Upper lobe of left lung (tissue), 6 donors: ENCODE measurements around the gene NOS1AP. TPM values are rescaled to one million over a fixed set of nuclear protein-coding genes. Genes with fewer than 3 reads are reported as not detected.

Source experiments
- ATAC-seq, 2 donors: fragments of 200-7000 bp; cut with Tn5 transposase; one replicate each; pipeline ENCODE4 v1.9.1; 2022; ENCODE audit warnings: mild to moderate bottlenecking in 2 of 2, moderate library complexity in 2 of 2; ENCODE audit not compliant: low FRiP score in 2 of 2
- DNase-seq, 2 donors: peaks; one replicate each; pipeline ENCODE4 v3.0.0-alpha.2; 2019 to 2020
- H3K27ac ChIP-seq, 4 donors: fragments of 200-600 bp; sonication (generic); one replicate each; pipeline ENCODE4 v1.5.1; 2016 to 2019
- H3K27me3 ChIP-seq, 4 donors: fragments of 200-600 bp; sonication (generic); one replicate each; pipeline ENCODE4 v1.5.1; 2017 to 2019
- H3K36me3 ChIP-seq, 4 donors: fragments of 200-600 bp; sonication (generic); one replicate each; pipeline ENCODE4 v1.5.1; 2016 to 2019
- H3K4me1 ChIP-seq, 4 donors: fragments of 200-600 bp; sonication (generic); one replicate each; pipeline ENCODE4 v1.5.1; 2018 to 2019
- H3K4me3 ChIP-seq, 4 donors: fragments of 200-600 bp; sonication (generic); one replicate each; pipeline ENCODE4 v1.5.1; 2017 to 2019; ENCODE audit warnings: mild to moderate bottlenecking in 2 of 4, moderate library complexity in 1 of 4
- H3K9me3 ChIP-seq, 4 donors: fragments of 200-600 bp; sonication (generic); one replicate each; pipeline ENCODE4 v1.5.1; 2018 to 2019
- CTCF ChIP-seq, 6 experiments: fragments of 450-650 bp in 4 of 6; fragments of 200-600 bp in 2 of 6; sonication (generic) in 2 of 6; IDR thresholded peaks; one replicate each; pipeline ENCODE4 v1.5.1; 2016 to 2019; ENCODE audit warnings: antibody characterized with exemption in 6 of 6
- EP300 ChIP-seq, 4 donors: sonication (generic); formaldehyde crosslinking; IDR thresholded peaks; one replicate each; pipeline ENCODE4 v1.5.1; 2017; ENCODE audit warnings: antibody characterized with exemption in 4 of 4, control low read depth in 2 of 4
- POLR2A ChIP-seq, 4 donors: fragments of 450-650 bp; IDR thresholded peaks; one replicate each; pipeline ENCODE4 v1.5.1; 2016 to 2017; ENCODE audit warnings: antibody characterized with exemption in 4 of 4, mild to moderate bottlenecking in 2 of 4
- POLR2AphosphoS5 ChIP-seq, 2 donors: sonication (generic); formaldehyde crosslinking; IDR thresholded peaks; one replicate each; pipeline ENCODE4 v1.5.1; 2017; ENCODE audit warnings: antibody characterized with exemption in 2 of 2
- WGBS, 2 donors: methylation state at CpG; one replicate each; pipeline ENCODE4 v1.1.5; 2017 to 2018; 5-methylcytosine and 5-hydroxymethylcytosine counted together
- total RNA-seq, 6 donors: library from RNA; depleted of rRNA in 4 of 6; stranded (reverse); fragments of >200 nt in 4 of 6; gene quantifications; one replicate each; pipeline versions ENCODE4 v1.1.0 to v1.2.1, GENCODE V29; 2016 to 2021
- donor health status: DM: no; HTN: no; CAD: no; lungs with moderate emphysema.
- donor health status: DM: no; HTN: yes; CAD: no; lungs with severe emphysema.

The NOS1AP gene
- total RNA-seq, 6 donors from 2014 or later = 5.3 to 16.4 (median 6.5) TPM

- Histone ChIP-seq H3K27me3 (no peaks in the 10 kb centered on the region), H3K27ac (no peak overlapping the region), H3K9me3 (no peaks in the 10 kb centered on the region), H3K4me3 (no peak overlapping the region), H3K4me1 (no peaks in the 10 kb centered on the region), H3K36me3 (no peaks in the 10 kb centered on the region)
- no peak for TF ChIP-seq POLR2A (IDR thresholded peaks at IDR 0.05)
- no peak for TF ChIP-seq EP300 (IDR thresholded peaks at IDR 0.05)
- no peak for TF ChIP-seq CTCF (IDR thresholded peaks at IDR 0.05)
- TF ChIP-seq POLR2AphosphoS5 (IDR thresholded peaks at IDR 0.05) = no peak
- no peak for ATAC-seq
- 71 to 93% methylated on average over 2 of the region's 2 CpGs for WGBS, 2 donors
- no peak for DNase-seq
Measured at GRCh38 chr1:162130308-162130707, 60.8 kb downstream of the NOS1AP start.

GRCh38 chr1:162131400-162132321 lies 62.2 kb downstream of the NOS1AP start:
- no peak for TF ChIP-seq POLR2AphosphoS5 (IDR thresholded peaks at IDR 0.05)
- TF ChIP-seq CTCF (IDR thresholded peaks at IDR 0.05) = no peak
- TF ChIP-seq EP300 (IDR thresholded peaks at IDR 0.05) = no peak
- no peak for TF ChIP-seq POLR2A (IDR thresholded peaks at IDR 0.05)
- Histone ChIP-seq H3K4me1 (no peaks in the 10 kb centered on the region), H3K36me3 (no peaks in the 10 kb centered on the region), H3K27ac (no peak overlapping the region), H3K9me3 (no peaks in the 10 kb centered on the region), H3K27me3 (no peaks in the 10 kb centered on the region), H3K4me3 (no peak overlapping the region)
- ATAC-seq = no peak
- 57 to 80% methylated on average over 4 of the region's 4 CpGs for WGBS, 2 donors
- DNase-seq = no peak

DNA sequence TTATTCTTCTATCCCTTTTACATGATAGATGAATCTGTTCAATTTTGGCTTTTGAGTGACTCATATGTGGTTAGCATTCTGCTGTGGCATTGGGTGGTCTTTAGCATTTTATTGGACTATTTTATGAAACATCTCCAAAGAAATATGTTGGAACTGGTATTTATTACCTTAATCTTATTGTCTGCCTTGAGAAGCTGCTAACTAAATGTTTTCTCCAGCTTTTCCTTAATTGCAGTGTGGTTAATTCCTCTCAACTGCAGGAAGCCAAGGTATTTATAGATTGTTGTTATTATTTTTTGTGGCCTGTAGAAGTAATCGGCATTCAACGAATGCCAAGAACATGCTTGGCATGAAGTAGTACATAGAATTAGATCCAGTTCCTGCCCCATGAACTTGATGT lies 64.1 kb downstream of the NOS1AP start:
- Histone ChIP-seq H3K4me3 (no peak overlapping the region), H3K9me3 (no peaks in the 10 kb centered on the region), H3K36me3 (no peaks in the 10 kb centered on the region), H3K27ac (no peak overlapping the region), H3K27me3 (no peaks in the 10 kb centered on the region), H3K4me1 (no peaks in the 10 kb centered on the region)
- ATAC-seq = no peak
- 38 to 51% methylated on average over 2 of the region's 2 CpGs for WGBS, 2 donors
- no peak for DNase-seq
- no peak for TF ChIP-seq POLR2AphosphoS5 (IDR thresholded peaks at IDR 0.05)
- TF ChIP-seq EP300 (IDR thresholded peaks at IDR 0.05) = no peak
- no peak for TF ChIP-seq POLR2A (IDR thresholded peaks at IDR 0.05)

- H3K4me1 ChIP-seq = no peaks in the 10 kb centered on the region
- H3K27ac ChIP-seq = no peak overlapping the region
- 94 to 97% methylated on average over 2 of the region's 2 CpGs for WGBS, 2 donors
- DNase-seq (no peak), ATAC-seq (no peak)
- no peaks in the 10 kb centered on the region for H3K36me3 ChIP-seq
- H3K4me3 ChIP-seq = no peak overlapping the region
- no peaks in the 10 kb centered on the region for H3K27me3 ChIP-seq
- TF ChIP-seq POLR2A (IDR thresholded peaks at IDR 0.05) (no peak), POLR2AphosphoS5 (IDR thresholded peaks at IDR 0.05) (no peak), CTCF (IDR thresholded peaks at IDR 0.05) (no peak), EP300 (IDR thresholded peaks at IDR 0.05) (no peak)
- no peaks in the 10 kb centered on the region for H3K9me3 ChIP-seq
Measured at GRCh38 chr1:162134646-162135045, 65.2 kb downstream of the NOS1AP start.

DNA sequence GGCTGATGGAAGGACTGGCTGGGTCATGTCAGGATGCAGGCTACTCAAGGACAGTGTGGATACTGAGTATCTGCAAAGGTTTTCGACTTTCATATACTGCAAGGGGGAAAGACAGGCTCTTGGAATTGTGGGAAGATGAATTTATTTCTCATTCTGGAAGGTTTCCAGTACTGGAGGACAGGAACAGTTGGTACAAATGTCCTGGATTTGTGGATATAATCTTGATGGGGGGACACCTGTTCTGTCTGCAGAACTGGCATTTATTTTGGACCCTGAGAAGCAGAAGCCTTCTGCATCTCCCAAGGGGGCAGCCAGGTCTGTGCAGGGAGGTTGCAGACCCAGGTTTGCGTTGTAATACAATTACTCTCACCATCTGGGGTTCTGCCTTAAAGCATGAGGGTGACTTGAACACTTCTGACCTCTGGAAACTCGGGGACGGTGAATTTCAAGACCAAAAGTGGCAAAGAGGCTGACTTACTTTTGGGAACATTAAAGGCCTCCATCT lies 65.8 kb downstream of the NOS1AP start:
- ATAC-seq = no peak
- 93 to 96% methylated on average over 4 of the region's 4 CpGs for WGBS, 2 donors
- H3K36me3 ChIP-seq = no peaks in the 10 kb centered on the region
- H3K4me3 ChIP-seq = no peak overlapping the region
- no peak for DNase-seq
- no peak overlapping the region for H3K27ac ChIP-seq
- no peaks in the 10 kb centered on the region for H3K4me1 ChIP-seq
- no peaks in the 10 kb centered on the region for H3K9me3 ChIP-seq
- no peak for TF ChIP-seq EP300 (IDR thresholded peaks at IDR 0.05)
- TF ChIP-seq CTCF (IDR thresholded peaks at IDR 0.05) = no peak
- TF ChIP-seq POLR2A (IDR thresholded peaks at IDR 0.05) = no peak
- TF ChIP-seq POLR2AphosphoS5 (IDR thresholded peaks at IDR 0.05) = no peak
- no peaks in the 10 kb centered on the region for H3K27me3 ChIP-seq
